GM18909 (cell line): Measurements from ENCODE around the gene NFATC1.
"Not testable (repeated sequence)": the region's sequence is repeated elsewhere in the genome, so short reads cannot be mapped to it uniquely, and the experiment has no call there.

Source experiments
- ATAC-seq: cut with Tn5 transposase; IDR thresholded peaks from one replicate; pipeline ENCODE4 v1.9.1; 2021; ENCODE audit warnings: mild to moderate bottlenecking; ENCODE audit not compliant: unreplicated experiment, poor library complexity

Gene NFATC1

DNA sequence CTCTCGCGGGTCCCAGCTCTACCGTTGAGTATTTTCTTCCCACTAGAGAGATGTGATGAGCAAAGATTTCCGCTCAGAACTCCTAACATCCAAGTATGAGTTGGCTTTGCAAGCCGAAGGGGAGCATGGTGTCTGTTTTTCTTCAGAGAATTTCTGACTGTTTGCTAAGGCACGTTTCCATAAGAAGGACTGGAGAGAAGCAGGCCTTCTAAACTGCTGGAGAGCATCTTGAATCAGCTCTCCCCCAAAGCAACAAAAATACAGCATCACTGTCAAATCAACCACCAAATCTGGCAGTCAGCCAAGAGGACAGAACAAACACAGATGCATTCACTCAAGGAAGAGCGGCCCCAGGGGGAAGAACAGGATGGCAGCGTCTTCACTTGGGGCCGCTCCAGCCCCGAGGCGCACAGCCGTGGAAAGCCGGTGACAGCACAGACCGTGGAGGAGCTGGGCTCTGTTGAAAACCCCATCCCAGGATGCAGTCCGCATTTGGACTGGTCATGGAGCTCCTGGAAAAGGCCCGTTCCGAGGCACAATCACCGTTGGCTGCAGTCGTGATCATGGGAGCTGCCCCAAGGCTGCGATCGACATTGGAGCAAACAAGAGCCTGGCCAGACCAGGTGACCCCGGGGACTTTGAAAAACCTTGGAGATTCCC is 101.4 kb downstream of the NFATC1 start:
- peak; percentile 45 for ATAC-seq

GRCh38 chr18:79497638-79498081 is 101.9 kb downstream of the NFATC1 start:
- peak; percentile 68 for ATAC-seq

DNA sequence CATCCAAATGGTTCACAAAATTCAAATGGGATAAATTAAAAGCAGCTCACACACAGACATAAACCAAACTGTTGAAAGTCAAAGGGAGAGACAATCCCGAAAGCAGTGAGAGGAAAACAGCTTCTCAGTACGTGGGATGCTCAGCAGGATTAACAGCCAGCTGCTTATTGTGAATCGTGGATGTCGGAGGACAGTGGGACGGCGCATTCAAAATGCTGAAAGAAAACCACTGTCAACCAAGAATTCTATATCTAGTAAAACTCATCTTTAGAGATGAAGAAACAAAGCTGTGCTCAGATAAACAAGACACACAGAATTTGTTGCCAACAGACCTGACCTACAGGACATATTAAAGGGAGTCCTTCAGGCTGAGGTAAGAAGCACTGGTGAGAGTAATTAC is 102.9 kb downstream of the NFATC1 start:
- no peak for ATAC-seq

DNA sequence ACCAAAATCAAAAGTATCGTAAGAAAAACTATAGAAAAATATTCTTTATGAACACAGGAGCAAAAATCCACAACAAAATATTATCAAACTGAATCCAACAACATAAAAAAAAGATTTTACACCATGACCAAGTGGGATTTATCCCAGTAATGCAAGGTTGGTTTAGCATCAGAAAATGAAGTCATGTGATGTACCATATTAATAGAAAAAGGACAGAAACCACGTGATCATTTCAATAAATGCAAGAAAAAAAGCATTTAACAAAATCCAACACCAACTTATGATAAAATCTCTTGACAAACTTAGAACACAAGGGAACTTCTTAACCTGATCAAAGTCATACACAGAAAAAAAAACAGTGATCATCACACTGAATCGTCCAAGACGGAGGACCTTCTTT is 105.3 kb downstream of the NFATC1 start:
- ATAC-seq: no peak

- ATAC-seq: no peak
Measured at GRCh38 chr18:79502782-79503181, 107.1 kb downstream of the NFATC1 start.

GRCh38 chr18:79503406-79503805 is 107.7 kb downstream of the NFATC1 start:
- no peak for ATAC-seq

- ATAC-seq: no peak
Measured at GRCh38 chr18:79504034-79504433, 108.3 kb downstream of the NFATC1 start.

DNA sequence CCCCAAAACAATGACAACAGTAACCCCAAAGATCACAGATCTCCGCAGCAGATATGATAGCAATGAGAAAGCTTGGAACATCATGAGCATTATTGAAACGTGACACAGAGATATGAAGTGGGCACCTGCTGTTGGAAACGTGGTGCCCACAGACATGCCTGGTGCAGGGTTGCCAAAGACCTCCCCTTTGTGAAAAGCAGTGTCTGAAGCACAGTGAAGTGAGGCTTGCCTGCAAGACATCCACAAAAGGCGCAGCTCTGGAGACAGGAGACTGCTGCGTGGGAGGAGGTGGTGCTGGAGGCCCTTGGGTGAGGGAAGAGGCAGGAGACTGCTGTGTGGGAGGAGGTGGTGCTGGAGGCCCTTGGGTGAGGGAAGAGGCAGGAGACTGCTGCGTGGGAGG is 108.8 kb downstream of the NFATC1 start:
- ATAC-seq: not testable (repeated sequence)

GRCh38 chr18:79505465-79505864 is 109.7 kb downstream of the NFATC1 start:
- ATAC-seq: not testable (repeated sequence)

DNA sequence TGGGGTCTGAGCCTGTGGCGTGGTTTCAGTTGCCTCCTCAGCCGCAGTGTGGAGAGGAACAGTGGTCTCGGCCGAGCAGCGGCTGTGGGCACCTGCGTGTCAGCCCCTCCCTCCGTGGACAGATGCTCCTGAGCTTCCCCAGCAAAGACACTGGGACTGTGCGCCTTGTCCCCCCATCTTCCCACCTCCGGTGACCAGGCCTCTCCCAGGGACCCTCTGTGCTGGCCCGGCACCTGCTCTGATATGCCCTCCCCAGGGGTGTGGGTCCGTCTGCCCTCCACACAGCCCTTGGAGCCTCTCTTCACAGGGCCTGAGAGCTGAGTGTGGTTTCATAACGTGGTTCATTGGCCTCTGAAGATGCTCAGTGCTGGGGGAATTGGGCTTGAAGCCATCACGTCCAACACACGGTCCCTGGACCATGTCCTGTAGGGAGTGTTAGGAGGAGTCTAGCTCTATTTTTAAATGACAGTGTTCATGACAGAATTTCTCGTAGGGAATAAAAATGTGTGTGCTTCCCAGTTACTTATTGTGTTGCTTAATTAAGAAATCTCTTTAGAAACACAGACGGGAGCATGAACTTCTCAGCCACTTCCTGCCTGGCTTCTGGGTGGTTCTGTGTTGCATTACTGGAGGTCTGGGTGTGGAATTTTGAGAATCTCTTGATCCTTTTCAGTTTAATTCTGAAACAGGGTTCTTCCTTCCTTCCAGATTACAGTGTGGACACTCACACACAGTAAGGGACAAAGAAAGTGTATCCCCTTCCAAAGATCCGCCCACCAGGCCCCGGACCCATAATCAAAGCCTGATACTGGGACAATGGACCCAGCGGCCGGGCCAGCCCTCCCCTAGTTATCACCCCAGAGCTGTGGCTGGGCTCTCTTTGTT is 110.7 kb downstream of the NFATC1 start:
- ATAC-seq: no peak

DNA sequence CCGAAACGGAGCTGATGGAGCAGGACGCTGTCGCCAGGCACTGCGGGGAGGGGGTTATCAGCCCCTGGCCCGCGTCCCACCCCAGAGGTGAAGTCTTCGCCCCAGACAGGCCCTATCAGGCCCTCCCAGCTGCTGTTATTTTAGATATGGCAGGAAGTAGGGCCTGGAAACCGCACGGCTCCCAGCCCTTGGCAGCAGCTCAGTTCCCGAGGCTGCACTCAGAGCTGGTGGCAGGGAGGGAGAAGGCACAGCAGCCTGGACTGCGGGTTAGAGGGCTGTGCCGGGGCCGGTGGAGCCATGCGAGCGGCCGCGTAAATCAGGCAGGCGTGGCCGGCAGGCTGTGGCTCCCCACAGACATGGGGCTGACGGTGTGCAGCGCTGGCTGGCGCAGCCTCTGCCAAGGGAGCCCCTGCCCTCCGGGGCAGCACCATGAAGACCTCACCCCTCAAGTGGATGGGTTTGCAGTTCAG is 111.4 kb downstream of the NFATC1 start:
- peak; percentile 54 for ATAC-seq

DNA sequence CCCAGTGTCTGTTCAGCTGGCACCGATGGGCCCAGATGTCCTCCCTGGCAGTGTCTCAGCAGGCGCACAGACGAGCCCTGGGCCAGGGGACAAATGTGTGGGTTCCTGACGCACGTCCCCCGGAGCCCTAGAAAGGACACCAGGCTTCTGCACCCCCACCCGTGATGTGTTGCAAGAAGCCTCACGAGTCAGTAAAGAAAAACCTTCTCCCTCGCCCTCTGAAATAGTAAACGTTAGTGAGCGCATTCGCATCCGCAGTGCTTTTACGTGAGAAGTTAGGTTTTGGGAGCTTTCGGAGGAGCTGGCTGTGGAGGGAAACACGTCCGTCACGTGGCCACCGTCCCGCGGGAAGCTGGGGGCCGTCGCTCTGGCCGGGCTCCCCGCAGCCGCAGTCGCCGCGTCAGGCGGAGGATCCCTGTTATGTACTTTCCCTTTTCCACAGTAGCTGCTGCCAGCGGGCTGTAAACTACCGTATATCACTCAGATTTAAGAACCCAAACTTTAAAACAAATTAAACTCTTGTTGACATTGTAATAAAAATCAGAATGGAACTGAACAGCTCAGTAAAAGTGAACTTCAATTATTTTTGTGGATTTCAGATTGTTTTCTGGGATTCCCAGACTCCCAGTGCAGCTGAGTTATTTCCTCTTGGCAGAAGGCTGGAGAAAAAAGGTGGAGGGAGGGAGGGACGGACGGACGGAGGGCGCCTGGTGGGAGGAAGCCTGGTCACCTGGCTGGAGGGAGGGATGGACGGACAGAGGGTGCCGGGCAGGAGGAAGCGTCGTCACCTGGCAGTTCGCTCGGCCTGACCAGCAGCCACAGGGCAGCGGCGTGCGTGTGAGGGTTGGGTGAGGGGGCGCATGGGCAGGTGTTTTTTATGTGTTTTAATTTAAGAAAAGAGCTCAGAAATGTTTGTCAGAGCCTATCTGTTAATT is 112.1 kb downstream of the NFATC1 start:
- peak; percentile 36 for ATAC-seq

DNA sequence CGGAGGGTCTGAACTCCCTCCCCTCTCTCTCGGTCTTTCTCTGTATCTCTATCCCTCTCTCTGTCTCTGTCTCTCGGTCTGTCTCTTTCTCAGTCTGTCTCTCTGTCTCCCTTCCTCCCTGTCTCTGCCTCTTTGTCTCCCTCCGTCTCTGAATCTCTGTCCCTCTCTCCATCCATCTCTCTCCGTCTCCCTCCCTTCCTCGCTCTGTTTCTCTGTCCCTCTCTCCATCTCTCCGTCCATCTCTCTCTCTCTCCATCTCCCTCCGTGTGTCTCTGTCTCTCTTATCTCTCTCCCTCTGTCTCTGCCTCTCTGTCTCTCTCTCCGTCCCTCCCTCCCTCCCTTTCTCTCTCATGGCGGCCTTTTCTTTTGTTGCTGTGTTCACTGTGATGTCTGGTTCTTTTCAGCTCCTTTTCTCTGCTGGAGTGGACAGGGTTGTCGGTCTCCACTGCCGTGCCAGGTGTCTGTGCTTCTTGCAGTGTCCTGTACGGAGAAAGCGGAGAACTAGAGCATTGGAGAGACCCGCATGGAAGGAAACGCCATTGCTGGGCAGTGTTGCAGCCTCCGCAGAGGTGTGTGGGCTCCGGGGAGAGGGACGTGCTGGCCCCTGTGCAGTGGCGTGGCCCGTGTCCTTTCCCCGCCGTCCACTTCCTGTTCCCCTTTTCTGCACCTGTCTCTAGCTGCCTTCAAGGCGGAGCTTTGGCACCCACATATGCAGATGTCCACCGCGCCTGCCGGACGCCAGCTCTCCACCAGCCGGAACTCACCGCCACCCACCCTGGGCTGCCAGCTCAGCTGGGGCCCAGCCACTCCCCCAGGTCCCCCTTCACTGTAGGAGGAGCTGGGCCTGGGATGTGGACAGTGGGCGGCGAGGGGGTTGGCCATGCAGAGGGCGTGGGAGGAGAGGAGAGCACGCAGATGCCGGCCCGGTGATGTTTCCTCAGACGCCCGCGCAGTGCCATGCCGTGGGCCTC is 113.1 kb downstream of the NFATC1 start:
- peak; percentile 39 for ATAC-seq

DNA sequence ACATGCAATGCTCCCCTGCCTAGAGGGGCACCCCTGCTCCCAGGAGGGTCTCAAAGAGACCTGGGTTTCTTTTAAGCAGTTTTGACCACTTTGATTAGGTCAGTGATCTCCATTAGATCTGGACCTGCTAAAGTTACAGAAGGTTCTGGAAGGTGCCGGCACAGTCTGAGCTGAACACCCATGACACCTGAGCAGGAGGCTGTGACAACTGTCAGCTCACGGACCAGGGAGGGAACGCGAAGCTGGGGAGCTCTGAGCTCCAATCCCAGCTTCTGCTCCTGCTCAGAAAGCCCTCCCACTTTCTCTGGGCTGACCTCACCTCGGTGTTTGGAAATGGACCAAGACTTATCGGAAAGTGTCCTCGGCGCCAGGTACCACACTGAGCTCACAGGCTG is 113.8 kb downstream of the NFATC1 start:
- no peak for ATAC-seq

- no peak for ATAC-seq
Measured at GRCh38 chr18:79510046-79510685, 114.4 kb downstream of the NFATC1 start.

GRCh38 chr18:79510731-79511241 is 115.1 kb downstream of the NFATC1 start:
- ATAC-seq: no peak

- no peak for ATAC-seq
Measured at GRCh38 chr18:79511271-79511670, 115.5 kb downstream of the NFATC1 start.

DNA sequence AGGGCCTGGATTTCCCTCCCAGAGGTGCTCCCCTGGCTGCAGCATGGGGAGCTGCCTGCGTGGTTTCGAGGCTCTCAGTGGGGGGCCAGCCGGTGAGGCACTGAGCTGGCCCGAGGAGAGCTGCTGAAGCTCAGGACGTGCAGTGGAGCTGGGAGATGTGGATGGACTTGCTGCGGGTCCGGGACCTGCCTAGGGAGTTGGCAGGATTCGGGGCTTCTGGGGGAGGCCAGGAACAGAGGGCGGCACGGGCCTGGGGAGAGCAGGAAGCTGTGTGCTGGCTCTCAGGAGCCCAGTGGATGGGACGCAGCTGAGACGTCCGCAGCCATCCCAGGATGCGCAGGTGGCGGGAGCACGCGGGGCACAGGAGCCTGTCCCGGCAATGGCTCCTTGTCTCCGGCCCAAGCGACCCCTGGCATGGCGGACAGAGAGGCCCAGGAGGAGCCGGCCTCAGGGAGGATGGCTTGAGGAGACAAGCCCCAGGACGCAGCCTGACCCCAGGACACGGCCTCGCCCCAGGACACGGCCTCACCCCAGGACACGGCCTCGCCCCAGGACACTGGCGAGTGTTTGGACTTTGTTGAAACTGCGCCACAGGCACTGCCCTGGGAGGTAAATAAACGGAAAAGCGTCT is 116.1 kb downstream of the NFATC1 start:
- no peak for ATAC-seq
